GM12873 (cell line): ENCODE measurements around the gene PRR3.

Experiments used
- CTCF ChIP-seq: IDR thresholded peaks from 2 replicates; pipeline ENCODE4 v1.5.1; 2012; ENCODE audit warnings: low read depth, mild to moderate bottlenecking, moderate library complexity, low read length, control low read depth; ENCODE audit not compliant: insufficient read depth; ENCODE audit errors: missing control alignments

PRR3 gene

DNA sequence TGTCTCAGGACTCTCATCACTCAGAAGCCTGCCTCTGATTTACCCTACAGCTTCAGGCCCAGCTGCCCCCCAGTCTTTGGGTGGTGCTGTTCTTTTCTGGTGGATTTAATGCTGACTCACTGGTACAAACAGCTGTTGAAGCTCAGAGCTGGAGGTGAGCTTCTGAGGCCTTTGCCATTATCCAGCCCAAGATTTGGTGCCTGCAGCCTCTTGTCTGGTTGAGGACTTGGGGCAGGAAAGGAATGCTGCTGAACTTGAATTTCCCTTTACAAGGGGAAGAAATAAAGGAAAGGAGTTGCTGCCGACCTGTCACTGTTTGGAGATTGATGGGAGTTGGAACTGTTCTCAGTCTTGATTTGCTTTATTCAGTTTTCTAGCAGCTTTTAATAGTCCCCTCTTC, 33.9 kb downstream of the PRR3 start:
- no peak for TF ChIP-seq CTCF

DNA sequence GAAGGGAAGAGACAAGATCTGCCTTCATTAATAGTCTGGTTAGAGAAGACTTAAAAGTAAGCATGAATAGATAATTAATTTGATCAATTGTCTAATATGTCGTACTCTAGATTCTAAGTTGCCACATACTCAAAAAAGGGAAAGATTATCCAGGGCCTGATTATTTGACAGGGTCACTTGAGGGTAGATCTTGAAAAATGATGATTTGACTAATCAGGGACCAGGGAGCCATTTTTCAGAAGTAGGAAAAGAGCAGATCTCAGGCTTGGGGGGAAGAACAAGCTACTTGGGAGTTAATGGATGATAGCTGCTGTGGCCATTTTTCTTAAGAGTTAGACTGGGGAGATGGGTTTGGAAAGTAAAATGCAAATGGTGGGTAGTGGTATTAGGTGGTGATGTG, 35.2 kb downstream of the PRR3 start:
- TF ChIP-seq CTCF = no peak

DNA sequence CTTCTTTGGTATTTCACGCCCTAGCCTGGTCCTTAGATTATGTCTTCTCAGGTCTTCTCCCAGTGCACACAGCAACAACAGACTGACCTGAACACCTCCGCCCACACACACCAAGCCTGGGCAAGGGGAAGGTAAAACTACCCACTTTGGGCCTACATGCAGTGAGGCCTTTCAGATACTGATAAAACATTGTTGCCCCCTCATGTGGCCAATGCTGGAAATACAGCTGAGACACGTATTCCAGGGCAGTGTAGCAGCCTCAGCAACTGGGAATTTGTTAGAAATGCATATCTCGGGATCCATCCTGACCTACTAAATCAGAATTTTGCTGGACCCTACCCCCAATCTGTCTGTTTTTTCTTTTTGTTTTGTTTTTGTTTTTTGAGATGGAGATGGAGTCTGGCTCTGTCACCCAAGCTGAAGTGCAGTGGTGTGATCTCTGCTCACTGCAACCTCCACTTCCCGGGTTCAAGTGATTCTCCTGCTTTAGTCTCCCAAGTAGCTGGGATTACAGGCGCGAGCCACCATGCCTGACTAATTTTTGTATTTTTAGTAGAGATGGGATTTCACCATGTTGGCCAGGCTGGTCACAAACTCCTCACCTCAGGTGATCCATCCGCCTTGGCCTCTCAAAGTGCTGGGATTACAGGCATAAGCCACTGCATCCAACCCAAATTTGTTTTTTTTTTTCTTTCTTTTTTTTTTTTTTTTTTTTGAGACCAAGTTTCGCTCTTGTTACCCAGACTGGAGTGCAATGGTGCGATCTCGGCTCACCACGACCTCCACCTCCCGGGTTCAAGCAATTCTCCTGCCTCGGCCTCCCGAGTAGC, 40.4 kb downstream of the PRR3 start:
- TF ChIP-seq CTCF = peak; percentile 85

- TF ChIP-seq CTCF = no peak
These were observed 42.0 kb downstream of the PRR3 start for GRCh38 chr6:30598912-30599624.

DNA sequence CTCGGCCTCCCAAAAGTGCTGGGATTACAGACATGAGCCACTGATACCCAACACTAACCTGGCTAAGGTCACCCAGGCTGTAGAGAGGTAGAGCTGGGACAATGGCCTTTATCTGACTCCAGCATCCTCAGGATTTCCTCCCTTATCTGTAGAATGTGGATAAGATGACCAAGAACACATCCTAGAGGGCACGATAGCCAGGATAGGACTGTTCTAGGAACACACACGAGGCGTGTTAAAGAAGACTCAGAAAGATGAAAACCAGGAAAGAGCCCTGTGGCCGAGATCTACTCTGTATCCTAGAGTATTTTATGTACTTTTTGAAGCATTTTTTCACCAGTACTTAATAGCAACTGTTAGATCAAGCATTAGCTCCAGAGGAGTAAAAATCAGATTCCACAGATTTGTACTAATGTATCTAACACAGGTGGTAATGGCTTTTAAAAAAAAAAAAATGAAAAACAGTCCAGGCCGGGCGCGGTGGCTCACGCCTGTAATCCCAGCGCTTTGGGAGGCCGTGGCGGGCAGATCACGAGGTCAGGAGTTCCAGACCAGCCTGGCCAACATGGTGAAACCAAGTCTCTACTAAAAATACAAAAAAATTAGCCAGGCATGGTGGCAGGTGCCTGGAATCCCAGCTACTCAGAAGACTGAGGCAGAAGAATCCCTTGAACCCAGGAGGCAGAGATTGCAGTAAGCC, 42.7 kb downstream of the PRR3 start:
- no peak for TF ChIP-seq CTCF

- no peak for TF ChIP-seq CTCF
These were observed 43.4 kb downstream of the PRR3 start for GRCh38 chr6:30600451-30600961.

DNA sequence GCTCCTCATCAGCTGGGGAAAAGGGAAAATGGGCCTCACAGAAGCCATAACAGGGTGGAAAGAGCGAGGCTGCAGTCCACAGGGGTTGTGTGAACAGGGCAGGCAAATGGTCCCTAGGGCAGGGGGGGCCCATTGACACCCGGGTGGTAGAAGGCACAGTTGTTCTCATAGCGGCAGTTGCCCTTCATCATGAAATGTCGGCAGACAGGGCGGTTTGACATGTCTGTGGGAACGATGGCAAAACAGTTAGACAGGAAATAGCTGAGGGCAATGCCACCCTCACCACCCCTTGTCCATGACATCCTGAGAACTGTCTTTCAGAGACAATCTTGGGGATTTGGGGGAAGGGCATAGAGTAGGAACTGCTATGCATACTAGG, 44.3 kb downstream of the PRR3 start:
- TF ChIP-seq CTCF = no peak
